Subcutaneous abdominal adipose tissue (tissue), 5 donors: ENCODE data around the gene KRT77.

ENCODE experiments used
- H3K27ac ChIP-seq: one replicate; pipeline ENCODE4 v1.7.0; 2013; ENCODE audit warnings: low read depth, mild to moderate bottlenecking, inconsistent platforms, low read length, moderate library complexity
- H3K27me3 ChIP-seq, 5 donors: one replicate each; pipeline ENCODE4 v1.7.0; 2013; ENCODE audit warnings: low read length in 5 of 5, inconsistent platforms in 1 of 5; ENCODE audit not compliant: control insufficient read depth in 5 of 5, insufficient read depth in 4 of 5
- H3K36me3 ChIP-seq, 5 donors: one replicate each; pipeline ENCODE4 v1.7.0; 2013; ENCODE audit warnings: low read length in 5 of 5; ENCODE audit not compliant: control insufficient read depth in 5 of 5, insufficient read depth in 5 of 5
- H3K4me1 ChIP-seq, 5 donors: one replicate each; pipeline ENCODE4 v1.7.0; 2013; ENCODE audit warnings: low read length in 5 of 5, mild to moderate bottlenecking in 3 of 5, moderate library complexity in 1 of 5; ENCODE audit not compliant: control insufficient read depth in 5 of 5, insufficient read depth in 5 of 5
- H3K4me3 ChIP-seq, 5 donors: one replicate each; pipeline ENCODE4 v1.7.0; 2013; ENCODE audit warnings: low read length in 5 of 5, low read depth in 1 of 5
- H3K9ac ChIP-seq, 5 donors: one replicate each; pipeline ENCODE4 v1.7.0; 2013; ENCODE audit warnings: low read length in 5 of 5, mild to moderate bottlenecking in 4 of 5, moderate library complexity in 3 of 5
- H3K9me3 ChIP-seq, 5 donors: one replicate each; pipeline ENCODE4 v1.7.0; 2013; ENCODE audit warnings: low read length in 5 of 5; ENCODE audit not compliant: control insufficient read depth in 5 of 5
- donor health status: healthy.
- donor health status: healthy.
- donor health status: healthy.
- donor health status: healthy.
- donor health status: healthy.

The KRT77 gene

DNA sequence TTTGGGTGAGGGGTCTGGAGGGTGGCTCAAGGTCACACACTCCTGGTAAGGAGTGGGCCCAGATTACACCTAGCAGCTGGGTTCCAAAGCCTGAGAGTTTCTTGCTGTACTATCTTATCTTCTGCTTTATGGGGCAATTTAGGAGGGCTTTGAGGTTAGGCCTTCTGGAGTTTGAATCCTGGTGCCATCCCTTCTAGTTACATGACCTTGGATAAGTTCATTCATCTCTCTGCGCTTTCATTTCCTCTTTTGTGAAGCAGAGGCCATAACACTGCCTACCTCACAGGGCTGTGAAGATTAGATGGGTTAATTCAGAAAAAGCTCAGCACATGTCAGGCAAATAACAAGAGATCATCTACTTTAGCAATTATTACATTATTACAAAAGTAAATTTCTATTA lies 7.4 kb upstream of the KRT77 start:
- Histone ChIP-seq H3K9ac (no peak overlapping the region), H3K4me1 (peaks cover 0 to 9% (median 6%) of the 10 kb centered on the region in 5 donors), H3K4me3 (no peak overlapping the region), H3K27ac (no peak overlapping the region), H3K9me3 (no peaks in the 10 kb centered on the region), H3K36me3 (no peaks in the 10 kb centered on the region), H3K27me3 (peaks cover 27 to 31% (median 29%) of the 10 kb centered on the region in 5 donors)

GRCh38 chr12:52708010-52708409 lies 4.7 kb upstream of the KRT77 start:
- Histone ChIP-seq H3K4me1 (no peaks in the 10 kb centered on the region), H3K36me3 (no peaks in the 10 kb centered on the region), H3K4me3 (no peak overlapping the region), H3K27me3 (peaks cover 2 to 7% (median 4%) of the 10 kb centered on the region in 5 donors), H3K9ac (no peak overlapping the region), H3K27ac (no peak overlapping the region), H3K9me3 (no peaks in the 10 kb centered on the region)

GRCh38 chr12:52704464-52704863 lies 1.1 kb upstream of the KRT77 start:
- H3K27me3 ChIP-seq, result peaks cover 0 to 11% (median 0%) of the 10 kb centered on the region in 5 donors
- H3K4me1 ChIP-seq, result peaks cover 0 to 17% (median 0%) of the 10 kb centered on the region in 5 donors
- no peaks in the 10 kb centered on the region for H3K9me3 ChIP-seq
- H3K9ac ChIP-seq, result no peak overlapping the region
- H3K27ac ChIP-seq, result no peak overlapping the region
- H3K4me3 ChIP-seq, result no peak overlapping the region
- no peaks in the 10 kb centered on the region for H3K36me3 ChIP-seq

DNA sequence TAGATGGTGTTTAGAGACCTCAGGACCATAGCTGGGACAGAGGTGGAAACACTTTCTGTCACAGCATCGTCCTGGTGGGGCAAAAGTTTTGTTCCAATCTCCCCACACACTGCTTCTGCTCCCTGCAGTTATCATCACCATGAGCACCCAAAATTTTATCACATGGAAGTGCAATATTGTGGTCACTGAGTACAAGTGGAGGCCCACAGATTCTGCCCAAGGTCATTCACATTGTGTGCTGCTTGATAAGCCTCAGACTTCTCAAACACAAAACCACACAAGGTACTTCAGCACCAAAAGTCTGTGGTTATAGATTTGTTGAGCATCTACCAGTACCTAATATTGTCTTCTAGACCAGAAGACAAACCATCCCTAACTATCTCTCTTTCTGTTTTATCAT lies 554 bp upstream of the KRT77 start:
- H3K27ac ChIP-seq, result no peak overlapping the region
- H3K9me3 ChIP-seq, result no peaks in the 10 kb centered on the region
- no peak overlapping the region for H3K9ac ChIP-seq
- peaks cover 0 to 11% (median 3%) of the 10 kb centered on the region in 5 donors for H3K27me3 ChIP-seq
- H3K36me3 ChIP-seq, result no peaks in the 10 kb centered on the region
- peaks cover 0 to 17% (median 2%) of the 10 kb centered on the region in 5 donors for H3K4me1 ChIP-seq
- no peak overlapping the region for H3K4me3 ChIP-seq

GRCh38 chr12:52702338-52702737 lies 986 bp downstream of the KRT77 start:
- no peak overlapping the region for H3K27ac ChIP-seq
- H3K36me3 ChIP-seq, result no peaks in the 10 kb centered on the region
- H3K9ac ChIP-seq, result no peak overlapping the region
- peaks cover 0 to 13% (median 3%) of the 10 kb centered on the region in 5 donors for H3K27me3 ChIP-seq
- H3K4me3 ChIP-seq, result no peak overlapping the region
- H3K9me3 ChIP-seq, result no peaks in the 10 kb centered on the region
- peaks cover 0 to 17% (median 4%) of the 10 kb centered on the region in 5 donors for H3K4me1 ChIP-seq

- Histone ChIP-seq H3K9ac (no peak overlapping the region), H3K27me3 (peaks cover 0 to 13% (median 3%) of the 10 kb centered on the region in 5 donors)
These were observed 2.0 kb downstream of the KRT77 start for GRCh38 chr12:52701281-52701680.

DNA sequence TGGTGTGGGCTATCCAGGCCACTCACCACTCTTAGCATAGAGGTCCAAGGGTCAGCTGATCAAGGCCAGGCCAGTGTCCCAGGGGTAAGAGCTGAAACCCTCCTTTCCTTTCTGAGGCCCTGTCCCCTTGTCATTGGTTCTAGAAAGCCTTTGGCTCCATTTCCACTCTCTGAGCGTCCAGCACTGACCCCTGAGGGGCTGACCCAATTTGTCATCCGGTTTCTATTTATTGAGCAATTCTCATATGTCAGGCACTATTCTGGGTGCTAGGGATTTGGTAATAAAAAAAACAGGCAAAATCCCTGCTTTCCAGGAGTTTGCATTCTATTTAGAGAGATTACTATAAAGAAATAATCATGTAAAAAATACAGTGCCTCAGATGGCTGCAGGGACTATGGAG lies 3.4 kb downstream of the KRT77 start:
- no peak overlapping the region for H3K27ac ChIP-seq
- H3K4me3 ChIP-seq, result no peak overlapping the region
- H3K27me3 ChIP-seq, result peaks cover 0 to 10% (median 6%) of the 10 kb centered on the region in 5 donors
- H3K36me3 ChIP-seq, result no peaks in the 10 kb centered on the region
- no peaks in the 10 kb centered on the region for H3K9me3 ChIP-seq
- H3K4me1 ChIP-seq, result peaks cover 0 to 17% (median 4%) of the 10 kb centered on the region in 5 donors
- H3K9ac ChIP-seq, result no peak overlapping the region

More at GRCh38 chr12:52701281-52701680, 2.0 kb downstream of the KRT77 start:
- Histone ChIP-seq H3K27ac (no peak overlapping the region), H3K36me3 (no peaks in the 10 kb centered on the region), H3K4me1 (peaks cover 0 to 17% (median 4%) of the 10 kb centered on the region in 5 donors), H3K4me3 (no peak overlapping the region), H3K9me3 (no peaks in the 10 kb centered on the region)

GRCh38 chr12:52699373-52699772 lies 4.0 kb downstream of the KRT77 start:
- peak overlapping the region in 1 of 5 donors; percentile 28 for H3K9ac ChIP-seq
- no peaks in the 10 kb centered on the region for H3K9me3 ChIP-seq
- H3K4me1 ChIP-seq, result peaks cover 0 to 17% (median 4%) of the 10 kb centered on the region in 5 donors
- H3K27ac ChIP-seq, result no peak overlapping the region
- H3K27me3 ChIP-seq, result peaks cover 0 to 10% (median 6%) of the 10 kb centered on the region in 5 donors
- H3K4me3 ChIP-seq, result no peak overlapping the region
- no peaks in the 10 kb centered on the region for H3K36me3 ChIP-seq

- peak overlapping the region in 1 of 5 donors; percentile 28 for H3K9ac ChIP-seq
- no peaks in the 10 kb centered on the region for H3K9me3 ChIP-seq
- H3K4me3 ChIP-seq, result no peak overlapping the region
- peaks cover 0 to 10% (median 6%) of the 10 kb centered on the region in 5 donors for H3K27me3 ChIP-seq
- no peak overlapping the region for H3K27ac ChIP-seq
- peaks cover 0 to 17% (median 4%) of the 10 kb centered on the region in 5 donors for H3K4me1 ChIP-seq
- no peaks in the 10 kb centered on the region for H3K36me3 ChIP-seq
These were observed 4.5 kb downstream of the KRT77 start for GRCh38 chr12:52698651-52699340.

DNA sequence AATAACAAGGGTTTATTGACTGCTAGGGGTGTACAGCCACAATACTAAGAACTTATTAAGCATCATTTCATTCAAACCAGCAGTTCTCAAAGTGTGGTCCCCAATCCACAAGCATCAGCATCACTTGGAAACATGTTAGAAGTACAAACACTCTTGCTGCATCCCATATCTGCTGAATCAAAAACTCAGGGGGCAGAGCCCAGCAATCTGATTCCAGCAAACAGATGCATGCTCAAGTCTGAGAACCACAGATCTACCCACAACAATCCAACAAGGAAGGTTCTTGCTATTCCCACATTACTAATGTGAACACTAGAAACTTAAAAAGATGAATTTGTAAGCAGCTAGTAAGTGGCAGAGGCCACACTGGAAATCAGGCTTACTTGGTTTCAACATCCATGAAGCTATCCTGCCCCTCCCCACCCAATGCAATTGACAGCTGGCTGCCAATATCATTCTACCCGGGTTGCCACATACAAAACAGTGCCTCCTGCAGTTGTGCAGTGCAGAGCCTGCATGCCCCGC lies 6.2 kb downstream of the KRT77 start:
- no peak overlapping the region for H3K9ac ChIP-seq
- peaks cover 0 to 19% (median 4%) of the 10 kb centered on the region in 5 donors for H3K4me1 ChIP-seq
- no peak overlapping the region for H3K27ac ChIP-seq
- no peaks in the 10 kb centered on the region for H3K9me3 ChIP-seq
- H3K27me3 ChIP-seq, result peaks cover 4 to 20% (median 8%) of the 10 kb centered on the region in 5 donors
- H3K36me3 ChIP-seq, result no peaks in the 10 kb centered on the region
- H3K4me3 ChIP-seq, result no peak overlapping the region
